Nucleus accumbens (tissue), 56 donors: ENCODE results near the gene CHORDC1.
"Not testable (repeated sequence)": the region's sequence is repeated elsewhere in the genome, so short reads cannot be mapped to it uniquely, and the experiment has no call there.

Source experiments
- DNase-seq, 56 donors: peaks; one replicate each; lab custom pipeline; 2025; lab: John Stamatoyannopoulos, UW

The CHORDC1 gene

DNA sequence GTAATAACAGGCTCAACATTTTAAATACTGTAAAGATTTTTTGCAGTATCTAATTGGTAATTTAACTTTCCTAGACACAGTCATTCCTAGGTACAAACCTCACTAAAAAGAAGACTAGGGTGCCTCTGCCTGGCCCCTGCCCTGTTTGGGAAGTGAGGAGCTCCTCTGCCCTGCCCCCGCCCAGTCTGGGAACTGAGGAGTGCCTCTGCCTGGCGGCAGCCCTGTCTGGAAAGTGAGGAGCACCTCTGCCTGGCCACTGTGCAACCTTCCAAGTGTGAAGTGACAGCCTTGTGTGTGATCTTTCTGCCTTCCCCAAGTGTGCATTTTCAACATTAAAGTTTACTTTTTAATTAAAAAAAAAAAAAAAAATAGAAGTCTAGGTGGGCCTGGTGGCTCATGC is 4.2 kb downstream of the CHORDC1 start:
- peak in 1 of 56 donors; percentile 30 for DNase-seq

DNA sequence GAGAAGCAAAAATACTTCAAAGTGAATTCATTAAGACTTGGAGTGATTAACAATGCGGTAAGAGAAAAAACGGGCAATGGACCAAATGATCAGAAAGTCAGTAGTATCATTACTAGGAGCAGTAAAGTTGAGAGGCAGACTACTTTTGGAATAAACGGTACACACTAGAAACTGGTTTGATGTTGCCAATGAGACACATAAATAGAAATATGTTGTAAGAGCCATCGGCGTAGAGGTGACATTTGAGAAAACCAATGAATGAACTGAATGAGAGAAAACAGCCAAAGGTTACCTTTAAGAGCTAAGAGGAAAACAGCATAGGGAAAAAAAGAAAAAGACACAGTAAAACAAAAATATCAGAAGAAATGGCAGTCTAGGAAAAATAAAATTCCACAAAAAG is 6.2 kb downstream of the CHORDC1 start:
- DNase-seq = no peak

DNA sequence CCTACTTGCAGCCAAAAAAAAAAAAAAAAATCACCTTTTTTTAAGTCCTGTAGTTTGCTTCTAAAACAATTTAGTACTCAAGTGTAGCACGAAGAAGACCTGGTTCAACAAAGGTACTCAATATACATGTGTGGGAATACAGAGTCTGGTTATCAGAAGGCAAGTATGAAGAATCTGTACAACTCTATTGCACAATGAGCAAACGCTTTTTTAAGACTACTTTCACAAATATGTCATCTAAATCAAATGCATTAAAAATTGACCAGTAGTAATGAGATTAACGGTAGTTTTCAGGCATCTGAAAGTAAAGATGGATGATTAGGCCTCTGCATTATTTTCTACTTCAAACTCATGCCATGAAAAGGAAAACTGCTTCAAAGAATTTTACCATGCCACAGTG is 9.5 kb downstream of the CHORDC1 start:
- DNase-seq = no peak

DNA sequence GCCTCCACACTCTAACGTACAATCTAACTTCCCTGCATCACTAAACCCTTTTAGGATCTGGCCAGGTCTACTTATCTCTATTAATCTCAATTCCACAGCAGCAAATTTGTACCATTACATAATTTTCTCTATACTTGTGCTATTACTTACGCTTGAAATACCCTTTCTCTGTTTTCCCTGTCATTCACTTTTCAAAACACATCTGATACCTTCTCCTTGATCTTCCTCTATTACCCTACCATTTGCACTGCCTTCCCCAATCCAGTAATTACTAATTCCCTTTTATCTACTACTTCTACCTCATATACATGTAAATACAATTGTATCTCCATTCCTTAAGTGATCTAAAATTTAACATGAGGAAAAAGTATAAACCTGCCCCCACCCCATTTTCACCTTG is 14.0 kb downstream of the CHORDC1 start:
- no peak for DNase-seq

DNA sequence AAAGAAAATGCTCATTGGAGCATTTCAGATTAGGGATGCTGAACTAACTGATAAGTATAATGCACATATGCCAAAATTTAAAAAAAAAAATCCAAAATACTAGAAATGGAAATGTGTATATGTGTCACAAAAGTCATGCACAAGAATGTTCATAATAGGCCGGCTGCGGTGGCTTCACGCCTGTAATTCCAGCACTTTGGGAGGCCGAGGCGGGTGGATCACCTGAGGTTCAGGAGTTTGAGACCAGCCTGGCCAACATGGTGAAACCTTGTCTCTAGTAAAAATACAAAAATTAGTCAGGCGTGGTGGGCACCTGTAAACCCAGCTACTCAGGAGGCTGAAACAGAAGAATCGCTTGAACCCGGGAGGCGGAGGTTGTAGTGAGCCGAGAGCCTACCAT is 14.9 kb downstream of the CHORDC1 start:
- DNase-seq = not testable (repeated sequence)

DNA sequence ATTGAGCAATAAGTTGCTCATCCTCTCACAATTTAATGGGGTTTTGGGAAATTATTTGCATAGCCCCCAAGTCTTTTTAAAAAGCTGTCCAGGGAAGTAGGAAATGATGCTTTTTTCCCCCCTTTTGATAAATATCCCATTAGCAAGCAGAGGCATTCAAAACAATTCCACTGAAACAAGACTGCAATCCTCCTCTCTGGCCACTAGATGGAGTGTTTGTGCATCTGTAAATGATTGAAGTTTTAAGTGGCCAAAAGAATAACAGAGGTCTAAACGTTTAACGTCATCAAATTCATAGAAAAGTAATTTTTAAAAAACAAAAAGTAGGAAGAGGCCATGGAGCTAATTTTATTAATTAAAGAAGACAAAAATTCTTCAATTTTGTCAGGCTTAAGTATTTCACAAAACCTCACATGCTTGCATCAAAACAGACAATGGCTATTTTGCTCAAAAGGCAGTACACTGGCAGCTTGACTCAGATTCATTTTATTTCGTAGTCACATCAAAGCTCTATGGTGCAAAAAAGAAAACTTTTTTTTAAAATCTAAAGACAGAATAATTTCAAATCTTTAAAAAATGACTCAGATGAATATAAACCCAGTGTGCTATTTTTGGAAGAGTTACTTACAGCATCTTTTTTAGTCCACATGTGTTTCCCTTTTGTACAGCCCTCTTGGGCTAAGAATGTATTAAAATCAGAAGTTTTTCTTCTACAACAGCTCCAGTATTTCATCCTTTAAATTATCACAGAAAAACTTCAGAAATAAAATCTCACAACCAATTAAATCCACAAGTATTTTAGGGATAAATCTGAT is 17.8 kb downstream of the CHORDC1 start:
- DNase-seq = peak in 1 of 56 donors; percentile 3

DNA sequence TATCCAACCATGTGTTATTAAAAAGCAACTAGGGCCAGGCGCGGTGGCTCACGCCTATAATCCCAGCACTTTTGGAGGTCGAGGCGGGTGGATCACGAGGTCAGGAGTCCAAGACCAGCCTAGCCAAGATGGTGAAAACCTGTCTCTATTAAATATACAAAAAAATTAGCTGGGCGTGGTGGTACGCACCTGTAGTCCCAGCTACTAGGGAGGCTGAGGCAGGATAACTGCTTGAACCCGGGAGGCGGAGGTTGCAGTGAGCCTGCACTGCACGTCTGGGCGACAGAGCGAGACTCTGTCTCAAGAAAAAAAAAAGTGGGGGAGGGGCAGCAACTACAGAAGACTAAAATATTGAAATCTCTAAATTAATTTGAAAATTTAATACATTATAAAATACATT is 18.4 kb downstream of the CHORDC1 start:
- no peak for DNase-seq

DNA sequence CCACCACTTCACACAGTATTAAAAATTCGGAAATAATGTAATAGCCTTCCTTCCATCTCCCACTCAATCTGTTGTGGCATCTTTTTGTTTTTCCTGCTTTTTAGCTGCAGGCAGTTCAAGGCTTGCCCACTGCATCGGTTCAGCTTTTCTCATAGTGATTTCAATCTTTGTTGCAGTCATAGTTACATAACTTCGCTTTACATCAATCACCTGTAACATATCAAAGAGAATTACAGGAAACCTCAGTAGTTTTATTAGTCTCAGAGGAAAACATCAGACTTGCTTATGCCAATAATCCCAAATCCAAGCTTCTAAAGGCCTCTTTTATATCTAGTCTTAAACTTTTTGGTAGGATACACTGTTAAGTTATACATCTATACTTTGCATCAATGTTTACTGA is 20.5 kb downstream of the CHORDC1 start:
- DNase-seq = no peak

DNA sequence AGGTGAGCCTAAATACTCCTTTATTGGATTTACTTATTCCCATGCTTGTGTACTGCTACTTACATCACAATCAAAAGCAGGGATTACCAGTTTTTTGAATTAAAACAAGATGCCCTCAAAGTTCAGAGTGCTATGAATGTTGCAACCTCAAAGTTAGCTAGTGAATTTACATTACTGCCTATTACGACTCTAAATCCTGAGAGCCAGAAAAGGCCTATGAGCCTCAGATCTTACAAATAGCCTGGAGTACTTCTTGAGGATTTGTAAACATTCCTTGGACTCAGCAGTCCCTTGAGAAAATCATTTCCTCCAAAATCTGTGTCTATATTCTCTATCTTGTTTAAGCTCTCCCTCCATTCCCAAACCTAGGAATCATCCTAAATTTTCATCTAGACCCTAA is 25.5 kb downstream of the CHORDC1 start:
- no peak for DNase-seq

DNA sequence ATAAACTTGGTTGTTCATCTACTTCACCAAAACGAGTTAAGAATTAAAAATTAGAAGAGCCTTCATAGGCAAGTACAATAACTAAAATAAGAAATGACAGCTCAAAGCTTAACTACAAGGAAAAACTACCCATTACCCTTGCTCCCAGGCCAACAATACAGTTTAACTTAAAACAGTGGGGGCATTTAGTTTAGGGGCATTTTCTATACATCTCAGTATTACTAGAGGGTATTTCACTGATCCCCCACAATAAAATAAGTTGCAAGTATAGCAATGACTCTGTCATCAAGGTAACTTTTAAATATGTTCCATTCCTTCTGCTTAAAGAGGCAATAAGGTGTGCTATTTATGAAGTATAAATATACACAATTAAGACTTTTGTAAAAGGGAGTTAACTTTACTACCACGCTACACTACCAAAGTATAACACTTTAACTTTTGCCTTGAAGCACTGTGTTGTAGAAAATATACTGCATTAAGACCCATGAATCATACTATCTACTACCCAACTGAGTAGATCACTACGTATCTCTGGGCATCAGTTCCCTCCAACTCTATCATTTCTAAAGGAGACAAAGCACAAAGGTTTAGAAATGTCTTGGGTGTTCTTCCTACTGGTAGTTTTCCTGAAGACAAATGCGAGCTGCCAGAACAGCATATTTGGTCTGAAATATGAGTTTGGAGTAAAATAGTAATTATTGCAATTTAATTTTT is 29.8 kb downstream of the CHORDC1 start:
- DNase-seq = no peak

DNA sequence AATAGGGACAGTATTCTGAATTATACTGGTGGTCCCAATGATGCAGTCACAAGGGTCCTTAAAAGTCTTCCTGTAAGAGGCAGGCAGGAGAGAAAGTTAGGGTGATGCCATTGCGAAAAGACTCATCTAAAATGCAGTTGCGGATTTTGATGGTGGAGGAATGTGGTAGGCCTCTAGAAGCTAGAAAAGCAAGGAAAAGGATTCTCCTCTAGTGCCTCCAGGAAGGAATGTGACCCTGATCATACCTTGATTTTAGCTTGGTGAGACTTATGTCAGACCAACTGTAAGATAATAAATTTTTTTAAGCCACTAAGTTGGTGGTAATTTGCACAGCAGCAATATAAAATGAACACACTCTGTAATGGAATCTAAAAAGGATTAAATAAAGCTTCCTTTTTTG is 33.8 kb downstream of the CHORDC1 start:
- no peak for DNase-seq

DNA sequence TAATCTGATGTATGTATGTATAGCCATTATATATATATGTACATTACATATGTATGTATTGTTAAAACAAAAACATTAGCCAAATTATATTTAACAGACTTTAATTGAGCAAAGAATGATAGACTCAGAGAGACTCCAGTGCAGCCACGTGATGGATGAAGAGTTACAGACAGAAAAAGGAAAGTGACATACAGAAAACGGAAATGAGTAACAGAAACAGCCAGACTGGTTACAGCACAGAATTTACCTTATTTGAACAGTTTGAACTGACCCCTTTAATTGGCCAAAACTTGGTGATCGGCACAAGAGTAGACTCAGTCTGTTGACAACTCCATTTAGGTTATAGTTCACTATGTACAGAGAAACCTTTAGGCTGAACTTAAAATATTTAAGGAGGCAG is 35.0 kb downstream of the CHORDC1 start:
- DNase-seq = no peak

DNA sequence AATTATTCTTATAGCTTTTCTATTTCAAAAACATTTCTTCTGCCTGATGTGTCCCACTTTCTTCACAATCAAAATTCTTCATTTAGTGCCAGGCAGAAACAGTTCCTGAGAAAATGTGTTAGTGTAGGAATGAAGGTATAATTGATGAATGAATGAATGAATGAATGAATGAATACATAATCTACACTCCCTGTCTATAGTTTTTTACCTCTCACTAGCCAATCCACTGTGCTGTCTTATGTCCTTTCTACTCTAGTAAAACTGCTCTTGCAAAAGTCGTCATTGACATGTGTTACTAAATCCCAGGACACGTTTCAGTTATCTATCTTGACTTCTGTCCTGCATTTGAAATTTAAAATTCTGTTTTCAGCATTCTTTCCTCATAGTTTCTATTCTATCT is 42.9 kb downstream of the CHORDC1 start:
- no peak for DNase-seq

DNA sequence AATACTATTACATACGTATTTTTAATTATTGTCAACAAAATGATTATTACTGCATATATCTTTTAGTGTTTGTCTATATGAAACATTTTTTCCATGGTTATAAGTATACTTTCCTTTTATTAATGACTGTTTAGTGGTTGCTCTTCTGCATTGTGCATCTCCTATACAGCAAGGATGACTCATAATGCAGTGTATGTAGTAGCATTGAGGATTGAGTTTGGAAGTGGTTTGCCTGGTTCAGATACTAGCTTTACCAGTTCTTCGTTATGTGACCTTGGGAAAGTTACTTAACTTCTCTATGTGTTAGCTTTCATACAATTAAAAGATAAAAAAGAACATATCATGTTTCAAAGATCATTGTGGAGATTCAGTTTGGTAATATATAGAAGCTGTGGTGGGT is 44.1 kb downstream of the CHORDC1 start:
- DNase-seq = no peak

DNA sequence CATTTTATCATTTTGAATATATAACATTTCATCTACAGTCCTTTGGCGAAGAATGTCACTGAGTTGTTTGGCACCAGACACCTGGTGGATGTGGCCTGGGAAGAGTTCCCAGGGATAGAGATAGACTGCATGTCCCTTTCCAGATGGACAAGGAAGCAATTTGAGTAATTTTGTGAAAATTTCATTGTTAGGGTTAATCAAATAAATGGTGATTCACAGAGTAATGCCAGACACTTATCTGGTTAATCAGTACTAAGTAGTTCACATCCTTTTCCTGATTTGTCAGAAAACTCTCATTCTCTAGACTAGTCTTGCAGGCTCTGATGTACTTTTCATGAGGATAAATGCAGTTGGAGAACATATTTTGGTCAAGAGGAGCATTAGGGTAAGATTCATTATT is 46.8 kb downstream of the CHORDC1 start:
- DNase-seq = no peak

DNA sequence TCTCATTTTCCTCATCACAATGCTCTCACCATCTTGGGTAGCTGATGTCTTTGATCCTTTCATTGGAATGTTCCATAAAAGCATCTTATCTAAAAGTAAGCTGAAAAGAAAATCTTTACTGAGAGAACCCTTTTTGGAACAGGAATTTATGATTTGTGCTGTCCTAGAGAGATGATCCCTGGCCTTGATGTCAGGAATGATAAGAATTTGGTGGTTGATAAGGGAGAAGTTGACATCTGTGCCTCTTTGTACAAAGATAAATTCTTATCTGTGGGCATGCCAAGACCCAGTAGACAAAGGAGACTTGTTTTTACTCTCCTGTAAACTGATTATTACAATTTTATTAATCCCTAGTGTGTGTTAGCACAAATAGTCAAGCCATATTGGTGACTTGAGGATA is 51.5 kb downstream of the CHORDC1 start:
- DNase-seq = no peak

DNA sequence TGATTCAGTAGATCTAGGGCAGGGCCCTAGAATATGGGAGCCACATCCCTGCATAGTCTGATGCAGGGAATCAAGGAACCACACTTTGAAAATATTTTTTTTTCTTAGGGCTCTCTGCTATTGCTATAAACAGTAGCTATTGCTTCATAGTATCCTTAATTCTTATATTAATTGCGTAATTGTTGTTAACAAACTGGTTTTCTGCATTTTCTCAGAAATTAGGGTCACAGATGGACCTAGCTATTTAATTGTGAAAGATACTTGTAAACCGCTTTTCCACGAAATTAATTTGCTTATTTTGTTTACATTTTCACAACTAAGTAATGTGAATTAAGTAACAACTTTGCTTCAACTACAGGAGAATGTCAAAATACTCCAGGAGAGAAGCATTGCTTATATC is 54.3 kb downstream of the CHORDC1 start:
- DNase-seq = no peak

DNA sequence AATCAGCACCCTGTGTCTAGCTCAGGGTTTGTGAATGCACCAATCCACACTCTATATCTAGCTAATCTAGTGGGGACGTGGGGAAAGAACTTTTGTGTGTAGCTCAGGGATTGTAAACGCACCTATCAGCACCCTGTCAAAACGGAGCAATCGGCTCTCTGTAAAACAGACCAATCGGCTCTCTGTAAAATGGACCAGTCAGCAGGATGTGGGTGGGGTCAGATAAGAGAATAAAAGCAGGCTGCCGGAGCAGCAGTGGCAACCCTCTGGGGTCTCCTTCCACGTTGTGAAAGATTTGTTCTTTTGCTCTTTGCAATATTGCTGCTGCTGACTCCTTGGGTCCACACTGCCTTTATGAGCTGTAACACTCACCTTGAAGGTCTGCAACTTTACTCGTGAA is 55.1 kb downstream of the CHORDC1 start:
- DNase-seq = not testable (repeated sequence)

DNA sequence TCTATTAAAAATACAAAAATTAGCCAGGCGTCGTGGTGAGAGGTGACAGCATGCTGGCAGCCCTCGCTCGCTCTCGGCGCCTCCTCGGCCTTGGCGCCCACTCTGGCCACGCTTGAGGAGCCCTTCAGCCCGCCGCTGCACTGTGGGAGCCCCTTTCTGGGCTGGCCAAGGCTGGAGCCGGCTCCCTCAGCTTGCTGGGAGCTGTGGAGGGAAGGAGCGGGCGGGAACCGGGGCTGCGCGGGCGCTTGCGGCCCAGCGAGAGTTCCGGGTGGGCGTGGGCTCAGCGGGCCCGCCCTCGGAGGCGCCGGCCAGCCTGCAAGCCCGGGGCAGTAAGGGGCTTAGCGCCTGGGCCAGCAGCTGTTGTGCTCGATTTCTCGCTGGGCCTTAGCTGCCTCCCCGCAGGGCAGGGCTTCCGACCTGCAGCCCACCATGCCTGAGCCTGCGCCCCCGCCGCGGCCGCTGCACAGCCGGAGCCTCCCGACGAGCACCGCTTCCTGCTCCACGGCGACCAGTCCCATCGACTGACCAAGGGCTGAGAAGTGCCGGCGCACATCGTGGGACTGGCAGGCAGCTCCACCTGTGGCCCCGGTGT is 55.8 kb downstream of the CHORDC1 start:
- DNase-seq = not testable (repeated sequence)
